Stomach (tissue), 4 donors: ENCODE results near the gene S1PR3.

ENCODE experiments used
- EP300 ChIP-seq: sonication (generic); formaldehyde crosslinking; IDR thresholded peaks from one replicate; pipeline ENCODE4 v1.6.1; 2017; ENCODE audit warnings: antibody characterized with exemption
- POLR2A ChIP-seq, 4 donors: fragments of 450-650 bp; IDR thresholded peaks; one replicate each; pipeline ENCODE4 v1.6.1; 2016; ENCODE audit warnings: antibody characterized with exemption in 4 of 4, control low read depth in 2 of 4, mild to moderate bottlenecking in 1 of 4, moderate library complexity in 1 of 4
- POLR2AphosphoS5 ChIP-seq, 3 donors: sonication (generic); formaldehyde crosslinking; IDR thresholded peaks; one replicate each; pipeline ENCODE4 v1.6.1; 2016; ENCODE audit warnings: antibody characterized with exemption in 3 of 3
- TF ChIP-seq, protein P1 (sequence below), 7 experiments: fragments of 450-650 bp in 4 of 7; fragments of 200-600 bp in 3 of 7; sonication (generic) in 3 of 7; IDR thresholded peaks; one replicate each; pipeline ENCODE4 v1.5.1; 2016 to 2019; ENCODE audit warnings: antibody characterized with exemption in 7 of 7, control low read depth in 2 of 7, mild to moderate bottlenecking in 1 of 7

DNA sequence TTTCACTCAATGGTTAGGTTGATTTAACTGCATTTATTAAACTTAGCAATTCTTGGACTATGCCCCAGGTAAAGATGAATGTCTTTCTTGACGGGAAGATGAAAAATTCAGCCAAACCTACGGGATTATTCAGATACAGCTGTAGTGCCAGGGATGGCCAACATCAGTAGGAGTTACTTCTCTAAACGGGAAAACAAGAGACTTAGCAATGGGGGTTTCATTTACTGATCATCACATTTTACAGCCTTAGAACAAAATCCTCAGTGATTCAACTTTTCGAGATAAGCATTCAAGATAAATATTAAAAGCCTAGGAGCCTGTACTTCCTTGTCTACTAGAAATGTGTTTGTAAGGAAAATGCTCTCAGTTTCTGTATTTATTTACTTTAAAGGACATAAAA is 46.1 kb downstream of the S1PR3 start:
- TF ChIP-seq POLR2AphosphoS5 (IDR thresholded peaks at IDR 0.05) (no peak), EP300 (no peak), POLR2A (IDR thresholded peaks at IDR 0.05) (no peak)
- TF ChIP-seq, protein P1, sequence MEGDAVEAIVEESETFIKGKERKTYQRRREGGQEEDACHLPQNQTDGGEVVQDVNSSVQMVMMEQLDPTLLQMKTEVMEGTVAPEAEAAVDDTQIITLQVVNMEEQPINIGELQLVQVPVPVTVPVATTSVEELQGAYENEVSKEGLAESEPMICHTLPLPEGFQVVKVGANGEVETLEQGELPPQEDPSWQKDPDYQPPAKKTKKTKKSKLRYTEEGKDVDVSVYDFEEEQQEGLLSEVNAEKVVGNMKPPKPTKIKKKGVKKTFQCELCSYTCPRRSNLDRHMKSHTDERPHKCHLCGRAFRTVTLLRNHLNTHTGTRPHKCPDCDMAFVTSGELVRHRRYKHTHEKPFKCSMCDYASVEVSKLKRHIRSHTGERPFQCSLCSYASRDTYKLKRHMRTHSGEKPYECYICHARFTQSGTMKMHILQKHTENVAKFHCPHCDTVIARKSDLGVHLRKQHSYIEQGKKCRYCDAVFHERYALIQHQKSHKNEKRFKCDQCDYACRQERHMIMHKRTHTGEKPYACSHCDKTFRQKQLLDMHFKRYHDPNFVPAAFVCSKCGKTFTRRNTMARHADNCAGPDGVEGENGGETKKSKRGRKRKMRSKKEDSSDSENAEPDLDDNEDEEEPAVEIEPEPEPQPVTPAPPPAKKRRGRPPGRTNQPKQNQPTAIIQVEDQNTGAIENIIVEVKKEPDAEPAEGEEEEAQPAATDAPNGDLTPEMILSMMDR (IDR thresholded peaks at IDR 0.05): no peak
